Left lung (tissue), 10 donors: ENCODE results near the gene COPS7A. TPM values are rescaled to one million over a fixed set of nuclear protein-coding genes. Genes with fewer than 3 reads are reported as not detected.
"Not testable (repeated sequence)": the region's sequence is repeated elsewhere in the genome, so short reads cannot be mapped to it uniquely, and the experiment has no call there.

Source experiments
- ATAC-seq: fragments of 200-7000 bp; cut with Tn5 transposase; one replicate; pipeline ENCODE4 v1.9.1; 2020; ENCODE audit warnings: moderate library complexity
- DNase-seq, 4 donors: peaks; one replicate each; pipeline ENCODE4 v3.0.0-alpha.2; 2013 to 2020
- H3K27ac ChIP-seq, 2 donors: fragments of 200-600 bp; sonication (generic) in 1 of 2; one replicate each; pipeline versions ENCODE4 v1.5.0 to v1.8.0; 2020 to 2021
- H3K27me3 ChIP-seq, 2 donors: fragments of 200-600 bp; sonication (generic) in 1 of 2; one replicate each; pipeline versions ENCODE4 v1.5.0 to v1.8.0; 2020 to 2021
- H3K36me3 ChIP-seq, 2 donors: fragments of 200-600 bp; sonication (generic) in 1 of 2; one replicate each; pipeline versions ENCODE4 v1.5.0 to v1.8.0; 2020 to 2021
- H3K4me1 ChIP-seq, 2 donors: fragments of 200-600 bp; one replicate each; pipeline ENCODE4 v1.8.0; 2021
- H3K4me3 ChIP-seq, 2 donors: fragments of 200-600 bp; sonication (generic) in 1 of 2; one replicate each; pipeline versions ENCODE4 v1.5.0 to v1.8.0; 2020 to 2021; ENCODE audit warnings: mild to moderate bottlenecking in 1 of 2
- H3K9me3 ChIP-seq, 2 donors: fragments of 200-600 bp; sonication (generic) in 1 of 2; one replicate each; pipeline versions ENCODE4 v1.5.0 to v1.8.0; 2020 to 2021
- intact Hi-C, 2 donors: fragments of 100-400 bp; cut with DNase I; formaldehyde crosslinking; loops; one replicate each; pipeline versions ENCODE4 v1.11.2 to v1.14.2; 2022
- polyA plus RNA-seq, 6 donors: library from polyadenylated mRNA; unstranded; fragments of 120-200 nt; gene quantifications; one replicate each; pipeline ENCODE4 v1.2.1, GENCODE V29; 2013; ENCODE audit not compliant: insufficient read length in 6 of 6
- total RNA-seq, 2 donors: library from RNA; stranded (reverse); fragmentation: NEBNext Ultra II Directional; extraction: Animal tissue kit (Norgen Biotek cat#: 25700); gene quantifications; one replicate each; pipeline ENCODE4 v1.2.1, GENCODE V29; 2021
- TF ChIP-seq, protein P1 (sequence below), 2 donors: fragments of 200-600 bp; sonication (generic) in 1 of 2; IDR thresholded peaks; one replicate each; pipeline versions ENCODE4 v1.5.0 to v1.8.0; 2021; ENCODE audit warnings: antibody characterized with exemption in 2 of 2
- donor health status: DM: no; HTN: yes; CAD: no.
- donor health status: DM: no; HTN: no; CAD: no.

COPS7A gene
- total and polyA plus RNA-seq, 8 donors = 51.4 to 67.5 (median 54.1) TPM

DNA sequence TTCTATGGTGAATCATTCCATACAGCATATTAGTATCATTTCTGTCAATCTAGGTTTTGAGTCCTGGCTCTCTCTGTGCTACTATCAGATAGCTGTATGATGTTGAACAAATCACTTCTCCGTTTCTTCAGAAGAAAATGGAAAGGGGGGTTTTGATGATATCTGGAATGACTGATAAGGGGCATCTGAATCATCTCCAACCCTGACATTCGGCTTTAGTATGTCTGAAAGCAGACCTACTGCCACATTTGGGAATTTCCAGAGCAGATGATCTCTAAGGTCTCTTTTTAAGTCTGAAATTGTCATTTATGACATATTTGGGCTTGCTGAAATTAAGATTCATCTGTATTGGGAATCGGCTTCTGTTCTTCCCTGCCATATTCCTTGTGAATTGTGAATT is 19.0 kb downstream of the COPS7A start:
- Histone ChIP-seq H3K9me3 (no peaks in the 10 kb centered on the region), H3K36me3 (peaks cover 0 to 18% of the 10 kb centered on the region in 2 donors), H3K27ac (no peak overlapping the region), H3K27me3 (no peaks in the 10 kb centered on the region), H3K4me3 (no peak overlapping the region), H3K4me1 (peaks cover 0 to 17% of the 10 kb centered on the region in 2 donors)
- ATAC-seq (no peak), DNase-seq (no peak)
- TF ChIP-seq, protein P1, sequence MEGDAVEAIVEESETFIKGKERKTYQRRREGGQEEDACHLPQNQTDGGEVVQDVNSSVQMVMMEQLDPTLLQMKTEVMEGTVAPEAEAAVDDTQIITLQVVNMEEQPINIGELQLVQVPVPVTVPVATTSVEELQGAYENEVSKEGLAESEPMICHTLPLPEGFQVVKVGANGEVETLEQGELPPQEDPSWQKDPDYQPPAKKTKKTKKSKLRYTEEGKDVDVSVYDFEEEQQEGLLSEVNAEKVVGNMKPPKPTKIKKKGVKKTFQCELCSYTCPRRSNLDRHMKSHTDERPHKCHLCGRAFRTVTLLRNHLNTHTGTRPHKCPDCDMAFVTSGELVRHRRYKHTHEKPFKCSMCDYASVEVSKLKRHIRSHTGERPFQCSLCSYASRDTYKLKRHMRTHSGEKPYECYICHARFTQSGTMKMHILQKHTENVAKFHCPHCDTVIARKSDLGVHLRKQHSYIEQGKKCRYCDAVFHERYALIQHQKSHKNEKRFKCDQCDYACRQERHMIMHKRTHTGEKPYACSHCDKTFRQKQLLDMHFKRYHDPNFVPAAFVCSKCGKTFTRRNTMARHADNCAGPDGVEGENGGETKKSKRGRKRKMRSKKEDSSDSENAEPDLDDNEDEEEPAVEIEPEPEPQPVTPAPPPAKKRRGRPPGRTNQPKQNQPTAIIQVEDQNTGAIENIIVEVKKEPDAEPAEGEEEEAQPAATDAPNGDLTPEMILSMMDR (IDR thresholded peaks at IDR 0.05) = no peak
- intact Hi-C loops = no loop called here

DNA sequence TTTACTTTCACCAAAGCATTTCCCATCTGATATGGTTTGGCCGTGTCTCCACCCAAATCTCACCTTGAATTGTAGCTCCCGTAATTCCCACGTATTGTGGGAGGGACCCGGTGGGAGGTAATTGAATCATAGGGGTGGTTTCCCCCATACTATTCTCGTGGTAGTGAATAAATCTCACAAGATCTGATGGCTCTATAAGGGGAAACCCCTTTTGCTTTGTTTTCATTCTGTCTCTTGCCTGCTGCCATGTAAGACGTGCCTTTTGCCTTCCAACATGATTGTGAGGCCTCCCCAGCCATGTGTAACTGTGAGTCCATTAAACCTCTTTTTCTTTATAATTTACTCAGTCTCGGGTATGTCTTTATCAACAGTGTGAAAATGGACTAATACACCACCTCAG is 19.5 kb downstream of the COPS7A start:
- H3K27ac ChIP-seq, intact Hi-C loops, H3K9me3 ChIP-seq, H3K27me3 ChIP-seq, DNase-seq, H3K4me3 ChIP-seq, ATAC-seq: not testable (repeated sequence)
- H3K36me3 ChIP-seq = peaks cover 0 to 22% of the 10 kb centered on the region in 2 donors
- peaks cover 0 to 17% of the 10 kb centered on the region in 2 donors for H3K4me1 ChIP-seq

DNA sequence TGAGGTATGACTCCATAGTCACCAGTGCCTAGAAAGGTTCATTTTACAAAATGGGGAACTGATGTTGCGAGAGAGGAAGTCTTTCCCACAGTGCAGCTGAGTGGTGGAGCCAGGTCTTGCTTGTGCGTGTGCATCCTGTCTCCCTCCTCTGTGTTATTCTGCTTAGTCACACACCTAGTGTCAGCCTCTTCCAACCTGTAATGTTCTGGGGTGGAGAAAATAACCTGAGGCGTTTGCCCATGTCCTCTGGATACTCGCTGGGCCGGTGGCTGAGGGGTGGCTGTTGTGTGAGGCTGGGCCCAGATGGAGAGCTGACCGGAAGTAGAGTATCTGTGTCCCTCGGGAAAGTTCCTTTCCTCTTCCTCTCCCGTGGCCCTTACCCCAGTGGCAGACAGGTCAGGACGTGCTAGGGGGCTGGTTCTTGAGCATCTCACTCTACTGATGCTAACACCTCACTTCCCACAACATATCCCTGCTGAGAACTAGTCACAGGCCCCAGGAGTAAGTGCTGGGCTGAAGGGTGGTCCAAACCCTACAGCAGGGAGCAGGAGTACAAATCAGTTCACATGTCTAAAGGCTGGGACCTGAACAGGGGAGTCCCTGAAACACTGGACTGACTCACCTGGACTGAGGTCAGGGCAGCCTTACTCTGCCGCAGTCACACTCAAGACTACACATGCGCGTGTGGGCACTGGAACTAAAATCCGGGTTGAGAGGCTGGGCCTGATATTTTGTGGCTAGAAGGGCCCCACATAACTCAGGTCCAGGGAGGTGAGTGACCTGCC is 22.1 kb downstream of the COPS7A start:
- H3K4me1 ChIP-seq = peaks cover 0 to 25% of the 10 kb centered on the region in 2 donors
- no peaks in the 10 kb centered on the region for H3K9me3 ChIP-seq
- H3K27me3 ChIP-seq = no peaks in the 10 kb centered on the region
- H3K27ac ChIP-seq = peak overlapping the region in 1 of 2 donors; percentile 90
- peaks cover 9 to 49% of the 10 kb centered on the region in 2 donors for H3K36me3 ChIP-seq
- TF ChIP-seq, protein P1 (IDR thresholded peaks at IDR 0.05) = no peak
- no peak for DNase-seq
- intact Hi-C loops = no loop called here
- ATAC-seq = peak; percentile 70
- H3K4me3 ChIP-seq = no peak overlapping the region

DNA sequence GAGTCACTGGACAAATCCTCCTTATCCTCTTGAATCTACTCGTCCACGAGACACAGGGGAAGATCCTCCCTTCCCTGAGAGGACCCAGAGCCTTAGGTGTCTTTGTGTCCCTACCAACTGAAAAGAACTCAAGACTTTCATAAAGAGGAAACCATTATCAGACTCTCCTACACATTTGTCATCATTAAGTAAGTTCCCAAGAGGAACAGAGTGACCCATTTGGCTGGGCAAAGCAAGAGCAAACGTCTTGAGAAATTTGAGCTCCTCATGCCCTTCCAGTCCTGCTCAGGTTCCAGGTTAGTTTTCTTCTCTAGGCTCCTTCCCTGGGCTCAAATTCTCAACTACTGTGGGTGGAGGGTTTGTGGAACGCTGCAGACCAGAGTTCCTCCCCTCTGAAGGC is 23.4 kb downstream of the COPS7A start:
- peaks cover 5 to 37% of the 10 kb centered on the region in 2 donors for H3K4me1 ChIP-seq
- intact Hi-C loops = no loop called here
- no peaks in the 10 kb centered on the region for H3K27me3 ChIP-seq
- no peak for ATAC-seq
- H3K9me3 ChIP-seq = no peaks in the 10 kb centered on the region
- no peak overlapping the region for H3K4me3 ChIP-seq
- H3K36me3 ChIP-seq = peaks cover 9 to 59% of the 10 kb centered on the region in 2 donors
- H3K27ac ChIP-seq = peak overlapping the region in 1 of 2 donors; percentile 90
- no peak for DNase-seq
- TF ChIP-seq, protein P1 (IDR thresholded peaks at IDR 0.05) = no peak

DNA sequence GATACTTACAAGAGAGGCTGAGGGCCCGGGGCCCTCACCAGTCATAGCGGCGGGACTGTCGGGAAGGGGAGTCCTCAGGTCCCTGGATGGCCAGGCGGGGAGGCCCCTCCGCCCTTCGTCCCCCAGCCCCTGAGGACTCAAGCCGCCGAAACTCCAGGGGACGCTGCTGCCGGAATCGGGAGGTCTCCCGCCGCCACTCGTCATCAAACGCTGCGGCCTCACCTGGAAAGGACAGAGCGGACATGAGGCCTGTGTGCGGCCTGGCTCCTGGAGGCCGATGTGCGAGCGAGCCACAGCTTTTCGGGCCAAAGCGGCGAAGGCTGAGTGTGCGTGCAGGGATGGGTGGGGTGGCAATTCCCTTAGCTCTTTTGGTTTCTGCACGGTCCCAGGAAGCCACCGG is 24.9 kb downstream of the COPS7A start:
- no peaks in the 10 kb centered on the region for H3K27me3 ChIP-seq
- H3K4me1 ChIP-seq = peaks cover 6 to 43% of the 10 kb centered on the region in 2 donors
- intact Hi-C loops = no loop called here
- no peak for DNase-seq
- H3K27ac ChIP-seq = no peak overlapping the region
- H3K36me3 ChIP-seq = peaks cover 9 to 59% of the 10 kb centered on the region in 2 donors
- TF ChIP-seq, protein P1 (IDR thresholded peaks at IDR 0.05) = no peak
- ATAC-seq = no peak
- no peaks in the 10 kb centered on the region for H3K9me3 ChIP-seq
- H3K4me3 ChIP-seq = no peak overlapping the region
